GM19099 (cell line): ENCODE data around the gene UNG.

Experiments used
- POLR2A ChIP-seq: IDR thresholded peaks from 3 replicates; pipeline ENCODE4 v1.6.1; 2011; ENCODE audit warnings: low read depth; ENCODE audit not compliant: insufficient read length; ENCODE audit errors: extremely low read depth

UNG gene

DNA sequence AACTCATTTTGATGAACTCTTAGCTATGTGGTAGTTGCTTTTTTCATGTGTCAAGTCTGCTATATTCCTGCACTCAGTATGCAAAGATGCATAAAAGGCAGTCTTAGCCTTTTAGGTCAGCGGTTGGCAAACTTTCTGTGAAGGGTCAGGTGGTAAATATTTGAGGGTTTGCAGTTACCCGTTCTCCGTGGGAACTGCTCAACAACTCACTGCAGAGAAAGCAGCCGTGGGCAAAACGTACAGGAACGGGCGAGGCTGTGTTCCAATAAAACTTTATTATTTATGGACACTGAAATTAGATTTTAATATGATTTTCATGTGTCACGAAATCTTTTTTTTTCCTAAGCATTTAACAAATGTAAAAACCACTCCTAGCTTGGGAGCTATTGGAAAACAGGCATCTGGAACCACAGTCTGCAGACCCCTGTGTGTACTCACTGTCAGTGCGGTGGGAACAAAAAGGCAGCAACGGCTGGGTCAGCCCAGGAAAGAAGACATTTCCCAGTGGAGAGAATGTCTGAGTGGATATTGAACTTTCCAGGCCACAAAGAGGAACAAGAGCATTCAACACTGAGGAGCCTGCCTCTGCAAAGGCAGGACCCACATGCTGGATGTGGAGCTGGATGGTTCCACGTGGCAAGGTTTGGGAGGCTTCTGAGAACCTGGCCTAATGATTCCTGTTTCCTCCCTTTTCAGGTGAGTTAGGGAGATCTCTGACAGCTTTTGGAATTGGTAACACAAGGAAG is 15.5 kb downstream of the UNG start:
- TF ChIP-seq POLR2A, result no peak

GRCh38 chr12:109113661-109114321 is 16.4 kb downstream of the UNG start:
- TF ChIP-seq POLR2A, result no peak

DNA sequence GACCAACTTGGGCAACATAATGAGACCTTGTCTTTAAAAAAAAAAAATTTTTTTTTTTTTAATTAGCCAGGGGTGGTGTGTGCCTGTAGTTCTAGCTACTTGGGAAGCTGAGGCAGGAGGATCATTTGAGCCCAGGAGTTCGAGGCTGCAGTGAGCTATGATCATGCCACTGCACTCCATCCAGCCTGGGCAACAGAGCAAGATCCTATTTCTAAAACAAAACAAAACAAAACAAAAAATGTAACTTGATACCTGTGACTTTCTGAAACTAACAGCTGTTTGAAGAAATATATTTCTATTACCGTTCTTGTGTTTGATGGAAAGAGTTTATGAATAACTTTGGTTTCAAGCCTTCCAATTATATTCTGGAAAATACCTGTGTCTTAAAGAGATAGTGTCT is 17.2 kb downstream of the UNG start:
- TF ChIP-seq POLR2A, result no peak

GRCh38 chr12:109115404-109115757 is 18.0 kb downstream of the UNG start:
- TF ChIP-seq POLR2A, result no peak

- TF ChIP-seq POLR2A, result no peak
These were observed 18.6 kb downstream of the UNG start, which contains the start of gene ACACB for GRCh38 chr12:109115758-109116610. Gene ACACB, plus strand, starts transcription at chr12:109116587. Its CDS starts 22,819 bp downstream, at chr12:109139406.

DNA sequence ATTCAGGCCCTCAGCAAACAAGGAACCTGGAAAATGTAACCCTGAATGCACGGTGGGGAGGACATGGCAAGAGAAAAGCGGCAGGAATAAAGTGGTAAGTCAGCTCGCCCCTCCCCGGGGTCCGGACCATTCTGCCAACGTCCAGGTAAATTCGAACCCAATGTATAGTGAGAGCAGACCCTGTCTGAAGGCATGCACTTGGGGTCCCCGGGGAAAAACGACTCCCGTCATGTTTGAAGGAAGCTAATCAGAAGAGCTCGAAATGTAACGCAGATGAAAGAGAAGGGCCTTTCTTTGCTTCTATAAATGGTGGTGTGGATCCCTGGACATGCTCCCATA is 19.2 kb downstream of the UNG start:
- TF ChIP-seq POLR2A, result no peak

GRCh38 chr12:109120095-109120494 is 22.7 kb downstream of the UNG start:
- TF ChIP-seq POLR2A, result no peak

DNA sequence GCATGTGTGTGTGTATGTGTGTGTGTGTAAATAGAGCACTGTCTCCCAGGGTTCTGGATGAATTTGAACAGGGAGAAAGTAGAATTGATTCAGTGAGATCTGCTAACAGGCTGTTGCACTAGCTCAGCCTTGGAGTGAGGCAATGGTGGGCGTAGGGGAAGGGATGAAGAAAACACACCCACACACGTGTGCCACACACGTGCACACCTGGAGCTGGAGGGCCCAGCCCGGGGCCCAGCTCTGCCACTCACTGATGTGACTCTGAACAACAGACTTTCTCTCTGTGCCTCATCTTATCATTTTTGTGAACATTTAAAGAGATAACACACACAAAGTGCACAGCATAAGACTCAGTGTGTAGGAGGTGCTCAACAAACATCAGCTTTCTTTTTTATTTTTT is 23.2 kb downstream of the UNG start:
- TF ChIP-seq POLR2A, result no peak

DNA sequence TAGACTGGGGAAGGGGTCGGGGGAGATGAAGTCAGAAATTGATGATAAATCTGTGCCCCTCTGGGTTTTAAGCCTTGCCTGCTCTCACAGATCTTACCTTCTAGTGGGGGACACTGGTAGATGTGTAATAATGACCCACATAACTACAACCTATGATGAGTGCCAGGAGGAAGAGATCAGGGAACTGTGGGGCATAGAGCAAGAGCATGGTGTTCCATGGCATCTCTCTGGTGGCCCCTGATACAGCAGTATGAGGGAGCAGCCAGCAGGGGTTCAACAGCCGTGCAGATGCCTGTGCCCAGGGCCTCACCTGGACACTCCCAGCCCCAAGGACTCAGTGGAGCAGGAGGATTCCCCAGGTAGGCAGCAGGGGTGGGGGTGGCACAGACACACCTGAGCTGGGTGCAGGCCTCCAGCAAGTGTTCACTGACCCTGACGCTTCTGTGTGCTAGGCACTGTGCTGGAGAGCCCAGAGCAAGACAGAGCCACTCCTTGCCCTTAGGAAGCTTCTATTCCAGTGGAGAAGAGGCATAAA is 24.0 kb downstream of the UNG start:
- no peak for TF ChIP-seq POLR2A

GRCh38 chr12:109124878-109125648 is 27.7 kb downstream of the UNG start:
- no peak for TF ChIP-seq POLR2A

DNA sequence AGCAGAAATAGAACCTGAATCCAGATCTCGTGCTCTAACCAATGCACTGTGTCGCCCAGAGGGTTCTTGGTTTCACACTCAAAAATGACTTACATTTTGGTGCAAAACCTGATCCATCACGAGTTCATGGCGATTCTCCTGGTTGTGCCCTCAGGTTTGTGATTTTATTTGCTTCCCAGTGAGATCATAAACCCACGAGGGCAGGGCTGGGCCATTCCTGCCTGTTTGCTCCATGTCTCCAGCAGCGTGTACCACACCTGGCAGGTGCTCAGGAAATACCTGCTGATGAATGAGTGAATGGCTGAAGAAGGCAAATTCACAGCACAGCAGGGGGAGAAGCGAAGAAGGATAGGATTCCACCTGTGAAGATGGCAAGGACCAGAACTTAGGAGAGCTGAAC is 28.4 kb downstream of the UNG start:
- TF ChIP-seq POLR2A, result no peak

- TF ChIP-seq POLR2A, result no peak
These were observed 29.4 kb downstream of the UNG start for GRCh38 chr12:109126784-109127183.

DNA sequence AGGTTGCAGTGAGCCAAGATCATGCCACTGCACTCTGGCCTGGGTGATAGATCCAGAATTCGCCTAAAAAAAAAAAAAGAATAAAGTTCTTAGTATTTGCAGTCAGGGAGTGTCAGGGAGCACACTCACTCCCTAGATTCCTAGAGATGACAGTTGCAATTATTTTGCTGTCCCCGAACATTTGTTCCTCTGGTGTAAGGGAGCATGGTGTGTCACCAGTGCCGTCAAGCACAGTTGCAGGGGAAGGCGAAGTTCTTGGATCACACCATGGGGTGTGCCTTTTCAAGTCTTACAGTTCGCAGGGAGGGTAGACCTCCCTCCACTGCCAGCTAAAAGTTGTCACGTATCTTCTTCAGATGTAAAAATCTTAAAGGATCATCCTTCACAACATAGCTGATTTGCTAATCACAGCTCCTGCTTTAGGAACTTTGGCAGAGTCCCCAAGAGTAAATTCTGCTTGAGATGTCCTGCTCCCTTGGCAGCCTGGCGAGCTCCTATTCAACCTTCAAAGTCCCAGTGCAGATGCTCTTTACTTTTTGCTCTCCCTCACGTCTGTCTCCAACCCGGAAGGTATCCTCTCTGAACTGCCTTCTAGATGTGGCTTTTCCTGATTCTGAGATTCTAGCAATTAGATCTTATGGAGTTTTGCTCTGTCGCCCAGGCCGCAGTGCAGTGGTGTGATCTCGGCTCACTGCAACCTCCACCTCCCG is 30.3 kb downstream of the UNG start:
- TF ChIP-seq POLR2A, result no peak
